ENCODE data around the gene GRWD1.

DNA sequence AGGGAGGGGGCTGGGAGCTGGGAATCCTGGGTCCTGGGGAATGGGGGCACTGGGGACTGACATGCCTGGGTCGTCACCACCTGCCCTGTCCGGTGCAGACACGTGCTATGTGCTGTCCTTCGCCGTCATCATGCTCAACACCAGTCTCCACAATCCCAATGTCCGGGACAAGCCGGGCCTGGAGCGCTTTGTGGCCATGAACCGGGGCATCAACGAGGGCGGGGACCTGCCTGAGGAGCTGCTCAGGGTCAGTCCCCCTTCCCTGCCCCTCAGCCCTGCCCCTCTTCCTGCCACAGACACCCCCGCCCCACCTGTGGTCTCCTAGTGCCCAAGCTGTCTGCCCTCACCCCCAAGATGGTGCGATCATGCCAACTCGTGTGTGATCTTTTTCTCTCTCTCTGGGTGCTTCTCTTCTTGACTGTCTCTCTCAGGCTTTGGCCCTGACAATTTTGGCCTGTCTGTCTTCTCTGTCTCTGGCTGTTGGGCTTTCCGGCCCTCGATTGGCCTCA is 28.4 kb downstream of the GRWD1 start:
- TF ChIP-seq, protein P1, sequence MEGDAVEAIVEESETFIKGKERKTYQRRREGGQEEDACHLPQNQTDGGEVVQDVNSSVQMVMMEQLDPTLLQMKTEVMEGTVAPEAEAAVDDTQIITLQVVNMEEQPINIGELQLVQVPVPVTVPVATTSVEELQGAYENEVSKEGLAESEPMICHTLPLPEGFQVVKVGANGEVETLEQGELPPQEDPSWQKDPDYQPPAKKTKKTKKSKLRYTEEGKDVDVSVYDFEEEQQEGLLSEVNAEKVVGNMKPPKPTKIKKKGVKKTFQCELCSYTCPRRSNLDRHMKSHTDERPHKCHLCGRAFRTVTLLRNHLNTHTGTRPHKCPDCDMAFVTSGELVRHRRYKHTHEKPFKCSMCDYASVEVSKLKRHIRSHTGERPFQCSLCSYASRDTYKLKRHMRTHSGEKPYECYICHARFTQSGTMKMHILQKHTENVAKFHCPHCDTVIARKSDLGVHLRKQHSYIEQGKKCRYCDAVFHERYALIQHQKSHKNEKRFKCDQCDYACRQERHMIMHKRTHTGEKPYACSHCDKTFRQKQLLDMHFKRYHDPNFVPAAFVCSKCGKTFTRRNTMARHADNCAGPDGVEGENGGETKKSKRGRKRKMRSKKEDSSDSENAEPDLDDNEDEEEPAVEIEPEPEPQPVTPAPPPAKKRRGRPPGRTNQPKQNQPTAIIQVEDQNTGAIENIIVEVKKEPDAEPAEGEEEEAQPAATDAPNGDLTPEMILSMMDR (conservative IDR thresholded peaks at IDR 0.05): no peak
- no peak for TF ChIP-seq ZFX (IDR thresholded peaks at IDR 0.05)
